ENCODE results near the gene PRG3.

The PRG3 gene

GRCh38 chr11:57391111-57391510 lies 10.2 kb upstream of the PRG3 start:
- Histone ChIP-seq H3K27me3 (replicated peaks; ENCODE audit: control insufficient read depth, insufficient read depth, low read length) (no peaks in the 10 kb centered on the region), H3K4me3 (replicated peaks; ENCODE audit: low read depth, low read length) (no peak overlapping the region), H3K36me3 (ENCODE audit: control insufficient read depth, insufficient read depth, low read length) (no peaks in the 10 kb centered on the region)
- TF ChIP-seq CTCF (IDR thresholded peaks at IDR 0.05; ENCODE audit: insufficient read depth, low read length, poor library complexity, severe bottlenecking) = no peak
- DNase-seq (ENCODE audit: extremely low read depth, insufficient read length) = no peak

- no peak for TF ChIP-seq CTCF (IDR thresholded peaks at IDR 0.05; ENCODE audit: insufficient read depth, low read length, poor library complexity, severe bottlenecking)
- no peaks in the 10 kb centered on the region for H3K27me3 ChIP-seq (replicated peaks; ENCODE audit: control insufficient read depth, insufficient read depth, low read length)
- H3K4me3 ChIP-seq (replicated peaks; ENCODE audit: low read depth, low read length) = no peak within 1 kb of the TSS
- no peak for DNase-seq (ENCODE audit: extremely low read depth, insufficient read length)
- no peaks in the 10 kb centered on the region for H3K36me3 ChIP-seq (ENCODE audit: control insufficient read depth, insufficient read depth, low read length)
Measured at GRCh38 chr11:57390535-57390934, 9.6 kb upstream of the PRG3 start, which contains the start of gene PRG2. Gene PRG2 (minus strand): TSS chr11:57390650. CDS start chr11:57389944, 706 bp downstream.

- Histone ChIP-seq H3K27me3 (replicated peaks; ENCODE audit: control insufficient read depth, insufficient read depth, low read length) (no peaks in the 10 kb centered on the region), H3K36me3 (ENCODE audit: control insufficient read depth, insufficient read depth, low read length) (no peaks in the 10 kb centered on the region), H3K4me3 (replicated peaks; ENCODE audit: low read depth, low read length) (no peak overlapping the region)
- DNase-seq (ENCODE audit: extremely low read depth, insufficient read length) = no peak
- no peak for TF ChIP-seq CTCF (IDR thresholded peaks at IDR 0.05; ENCODE audit: insufficient read depth, low read length, poor library complexity, severe bottlenecking)
Measured at GRCh38 chr11:57387289-57388030, 6.5 kb upstream of the PRG3 start.

- Histone ChIP-seq H3K36me3 (ENCODE audit: control insufficient read depth, insufficient read depth, low read length) (no peaks in the 10 kb centered on the region), H3K4me3 (replicated peaks; ENCODE audit: low read depth, low read length) (no peak overlapping the region), H3K27me3 (replicated peaks; ENCODE audit: control insufficient read depth, insufficient read depth, low read length) (no peaks in the 10 kb centered on the region)
- no peak for DNase-seq (ENCODE audit: extremely low read depth, insufficient read length)
- no peak for TF ChIP-seq CTCF (IDR thresholded peaks at IDR 0.05; ENCODE audit: insufficient read depth, low read length, poor library complexity, severe bottlenecking)
Measured at GRCh38 chr11:57386178-57386940, 5.4 kb upstream of the PRG3 start.

GRCh38 chr11:57379732-57380131 lies 1.2 kb downstream of the PRG3 start:
- no peaks in the 10 kb centered on the region for H3K36me3 ChIP-seq (ENCODE audit: control insufficient read depth, insufficient read depth, low read length)
- no peaks in the 10 kb centered on the region for H3K27me3 ChIP-seq (replicated peaks; ENCODE audit: control insufficient read depth, insufficient read depth, low read length)
- no peak overlapping the region for H3K4me3 ChIP-seq (replicated peaks; ENCODE audit: low read depth, low read length)
- TF ChIP-seq CTCF (IDR thresholded peaks at IDR 0.05; ENCODE audit: insufficient read depth, low read length, poor library complexity, severe bottlenecking) = no peak
- DNase-seq (ENCODE audit: extremely low read depth, insufficient read length) = no peak

Measured in GM06990 (cell line).